Neuronal stem cell (in vitro differentiated cells): ENCODE measurements around the gene EMC10.

Source experiments
- DNase-seq: peaks from one replicate; pipeline ENCODE4 v3.0.0-alpha.2; 2013; ENCODE audit warnings: low spot score
- H2AFZ ChIP-seq: one replicate; pipeline ENCODE4 v1.6.1; 2013; ENCODE audit warnings: mild to moderate bottlenecking, low read length, inconsistent platforms
- H2AK5ac ChIP-seq: 2 replicates; pipeline ENCODE4 v1.6.1; 2013; ENCODE audit warnings: low read depth, mild to moderate bottlenecking, inconsistent platforms, low read length, moderate library complexity, mixed read lengths
- H2BK120ac ChIP-seq: 2 replicates; pipeline ENCODE4 v1.6.1; 2013; ENCODE audit warnings: low read depth, mild to moderate bottlenecking, inconsistent platforms, low read length, moderate library complexity, mixed read lengths
- H2BK12ac ChIP-seq: one replicate; pipeline ENCODE4 v1.6.1; 2013; ENCODE audit warnings: low read length, inconsistent platforms
- H2BK15ac ChIP-seq: 2 replicates; pipeline ENCODE4 v1.6.1; 2013; ENCODE audit warnings: mild to moderate bottlenecking, low read length, inconsistent platforms, mixed read lengths
- H2BK5ac ChIP-seq: one replicate; pipeline ENCODE4 v1.6.1; 2013; ENCODE audit warnings: inconsistent platforms, mild to moderate bottlenecking, low read length, moderate library complexity
- H3K14ac ChIP-seq: one replicate; pipeline ENCODE4 v1.6.1; 2013; ENCODE audit warnings: low read length, inconsistent platforms
- H3K18ac ChIP-seq: 2 replicates; pipeline ENCODE4 v1.6.1; 2013; ENCODE audit warnings: low read length, inconsistent platforms
- H3K23ac ChIP-seq: 2 replicates; pipeline ENCODE4 v1.6.1; 2013; ENCODE audit warnings: low read depth, mild to moderate bottlenecking, mixed read lengths, low read length, inconsistent platforms; ENCODE audit not compliant: poor library complexity
- H3K27ac ChIP-seq: replicated peaks from 3 replicates; pipeline ENCODE4 v1.5.1; 2013; ENCODE audit warnings: low read length, inconsistent platforms
- H3K27me3 ChIP-seq, 3 experiments: 2 replicates each; pipeline ENCODE4 v1.6.1; 2013; ENCODE audit warnings: low read length in 3 of 3, mild to moderate bottlenecking in 2 of 3, inconsistent platforms in 1 of 3, low read depth in 1 of 3, mixed read lengths in 1 of 3, moderate library complexity in 1 of 3; ENCODE audit not compliant: control insufficient read depth in 3 of 3, insufficient read depth in 3 of 3
- H3K36me3 ChIP-seq, 2 donors: replicated peaks in 1 of 2; 2 replicates each; pipeline ENCODE4 v1.6.1; 2013; ENCODE audit warnings: low read length in 2 of 2; ENCODE audit not compliant: control insufficient read depth in 2 of 2, insufficient read depth in 2 of 2
- H3K4ac ChIP-seq: 2 replicates; pipeline ENCODE4 v1.6.1; 2013; ENCODE audit warnings: inconsistent platforms, mild to moderate bottlenecking, low read length, moderate library complexity
- H3K4me1 ChIP-seq, 2 donors: 1 replicate in 1 of 2; 2 replicates in 1 of 2; pipeline ENCODE4 v1.6.1; 2013; ENCODE audit warnings: low read length in 2 of 2, low read depth in 1 of 2; ENCODE audit not compliant: control insufficient read depth in 2 of 2, insufficient read depth in 1 of 2
- H3K4me2 ChIP-seq: one replicate; pipeline ENCODE4 v1.6.1; 2013; ENCODE audit warnings: mild to moderate bottlenecking, low read length, inconsistent platforms; ENCODE audit not compliant: insufficient read depth, poor library complexity, severe bottlenecking
- H3K4me3 ChIP-seq, 2 donors: 2 replicates each; pipeline ENCODE4 v1.5.1; 2013; ENCODE audit warnings: low read length in 2 of 2, mild to moderate bottlenecking in 2 of 2, inconsistent platforms in 1 of 2, moderate library complexity in 1 of 2
- H3K79me1 ChIP-seq: one replicate; pipeline ENCODE4 v1.6.1; 2013; ENCODE audit warnings: low read depth, mild to moderate bottlenecking, inconsistent platforms, low read length, moderate library complexity
- H3K9ac ChIP-seq: one replicate; pipeline ENCODE4 v1.6.1; 2013; ENCODE audit warnings: mild to moderate bottlenecking, low read depth, low read length, inconsistent platforms; ENCODE audit not compliant: poor library complexity
- H3K9me3 ChIP-seq, 2 donors: replicated peaks in 1 of 2; 2 replicates each; pipeline versions ENCODE3 to v1.6.1; 2013; ENCODE audit warnings: low read length in 2 of 2, mild to moderate bottlenecking in 2 of 2, inconsistent platforms in 1 of 2, low read depth in 1 of 2, mixed read lengths in 1 of 2, moderate library complexity in 1 of 2; ENCODE audit not compliant: control insufficient read depth in 2 of 2, insufficient read depth in 1 of 2
- H4K8ac ChIP-seq: one replicate; pipeline ENCODE4 v1.6.1; 2013; ENCODE audit warnings: low read depth, mild to moderate bottlenecking, inconsistent platforms, low read length, moderate library complexity
- H4K91ac ChIP-seq: one replicate; pipeline ENCODE4 v1.6.1; 2013; ENCODE audit warnings: low read length, low read depth, mild to moderate bottlenecking, inconsistent platforms; ENCODE audit not compliant: poor library complexity
- WGBS, 2 donors: extraction: QIAGEN DNeasy Blood & Tissue Kit; methylation state at CpG; one replicate each; pipeline ENCODE4 v1.1.7; 2013; ENCODE audit warnings: missing lambda C conversion rate in 2 of 2, mixed read lengths in 1 of 2; ENCODE audit not compliant: insufficient read length in 2 of 2, insufficient replicate concordance in 1 of 2; ENCODE audit errors: extremely low coverage in 2 of 2; 5-methylcytosine and 5-hydroxymethylcytosine counted together

Gene EMC10

DNA sequence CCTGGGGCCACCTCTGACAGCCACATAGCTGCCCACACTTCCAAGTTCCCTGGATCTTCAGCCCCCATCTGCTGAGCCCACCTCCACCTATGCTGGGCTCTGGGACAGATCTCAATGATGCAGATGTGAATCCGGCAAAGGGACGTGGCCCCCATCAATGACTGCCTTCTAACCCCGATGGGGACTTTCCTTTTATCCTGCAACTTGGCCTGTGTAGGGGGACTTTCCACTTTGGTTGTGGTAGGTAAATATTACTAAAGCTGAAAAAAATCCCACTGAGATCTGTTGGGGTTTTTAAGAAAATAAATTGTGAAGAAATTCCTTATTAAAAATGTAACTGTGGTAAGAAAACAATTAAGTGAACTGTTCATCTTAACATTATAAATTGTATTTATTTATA is 58.2 kb downstream of the EMC10 start:
- Histone ChIP-seq H3K36me3 (peaks cover 23 to 69% of the 10 kb centered on the region in 2 donors), H3K4me1 (peaks cover 8 to 12% of the 10 kb centered on the region in 2 donors), H3K27ac (no peak overlapping the region), H3K23ac (no peak overlapping the region), H3K4me2 (no peak overlapping the region), H2BK15ac (no peak overlapping the region), H3K27me3 (peaks cover 0 to 1% (median 0%) of the 10 kb centered on the region in 3 experiments), H2BK5ac (no peak overlapping the region), H3K4me3 (no peak overlapping the region), H3K9me3 (peaks cover 13 to 21% of the 10 kb centered on the region in 2 donors), H2AFZ (no peak overlapping the region), H4K91ac (no peak overlapping the region), H3K18ac (no peak overlapping the region), H3K14ac (no peak overlapping the region), H4K8ac (no peak overlapping the region), H3K9ac (no peak overlapping the region), H2BK12ac (no peak overlapping the region), H3K79me1 (peaks cover 22% of the 10 kb centered on the region), H3K4ac (no peak overlapping the region), H2BK120ac (no peak overlapping the region), H2AK5ac (no peak overlapping the region)
- WGBS, 2 donors = no CpG with 5 or more reads among the region's 3 CpGs
- DNase-seq = no peak

GRCh38 chr19:50535672-50536187 is 59.4 kb downstream of the EMC10 start:
- Histone ChIP-seq H2BK12ac (no peak overlapping the region), H3K18ac (peak overlapping the region; percentile 36), H3K23ac (no peak overlapping the region), H2BK5ac (no peak overlapping the region), H3K9ac (no peak overlapping the region), H3K4ac (no peak overlapping the region), H2BK15ac (no peak overlapping the region), H3K79me1 (peaks cover 22% of the 10 kb centered on the region), H3K36me3 (peaks cover 23 to 73% of the 10 kb centered on the region in 2 donors), H2AFZ (no peak overlapping the region), H3K4me1 (peaks cover 8 to 12% of the 10 kb centered on the region in 2 donors), H4K91ac (no peak overlapping the region), H3K27me3 (peaks cover 0 to 1% (median 0%) of the 10 kb centered on the region in 3 experiments), H3K14ac (no peak overlapping the region), H3K4me2 (no peak overlapping the region), H2AK5ac (no peak overlapping the region), H3K27ac (no peak overlapping the region), H2BK120ac (no peak overlapping the region), H3K4me3 (no peak overlapping the region), H3K9me3 (peaks cover 13 to 21% of the 10 kb centered on the region in 2 donors), H4K8ac (no peak overlapping the region)
- WGBS, 2 donors = no CpG with 5 or more reads among the region's 11 CpGs
- no peak for DNase-seq

GRCh38 chr19:50536662-50537305 is 60.5 kb downstream of the EMC10 start:
- Histone ChIP-seq H3K4me3 (no peak overlapping the region), H3K9me3 (peaks cover 13 to 21% of the 10 kb centered on the region in 2 donors), H3K79me1 (peaks cover 22% of the 10 kb centered on the region), H2AK5ac (no peak overlapping the region), H3K36me3 (peaks cover 23 to 69% of the 10 kb centered on the region in 2 donors), H3K14ac (no peak overlapping the region), H3K18ac (no peak overlapping the region), H4K91ac (no peak overlapping the region), H3K4me1 (peaks cover under 1 to 3% of the 10 kb centered on the region in 2 donors), H3K23ac (no peak overlapping the region), H2AFZ (no peak overlapping the region), H3K27ac (no peak overlapping the region), H2BK15ac (no peak overlapping the region), H3K4ac (no peak overlapping the region), H2BK120ac (no peak overlapping the region), H2BK5ac (no peak overlapping the region), H2BK12ac (no peak overlapping the region), H3K9ac (peak overlapping the region; percentile 40), H4K8ac (no peak overlapping the region), H3K4me2 (no peak overlapping the region), H3K27me3 (peaks cover 0 to 1% (median 0%) of the 10 kb centered on the region in 3 experiments)
- no CpG with 5 or more reads among the region's 16 CpGs for WGBS, 2 donors
- DNase-seq = no peak

DNA sequence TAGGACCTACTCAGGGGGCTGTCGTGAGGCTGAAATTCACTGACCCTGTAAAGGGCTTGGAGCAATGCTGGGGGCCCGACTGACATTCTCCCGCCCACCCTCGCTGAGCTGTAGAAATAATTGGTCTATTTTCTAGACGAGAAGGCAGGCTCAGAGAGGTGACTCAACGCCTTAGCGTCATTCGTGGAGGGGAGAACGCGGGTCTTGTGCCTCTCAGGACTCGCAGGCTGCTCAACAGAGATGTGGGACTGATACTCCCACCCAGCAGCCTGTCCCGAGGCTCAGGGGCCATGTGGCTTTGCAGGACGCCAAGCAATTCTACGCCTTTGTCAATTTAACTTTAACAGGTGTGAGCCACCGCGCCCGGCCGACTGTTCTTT is 61.0 kb downstream of the EMC10 start:
- Histone ChIP-seq H3K79me1 (peaks cover 24% of the 10 kb centered on the region), H2BK5ac (no peak overlapping the region), H3K36me3 (peaks cover 26 to 74% of the 10 kb centered on the region in 2 donors), H3K4ac (no peak overlapping the region), H3K4me2 (no peak overlapping the region), H2AFZ (no peak overlapping the region), H2BK12ac (no peak overlapping the region), H4K8ac (no peak overlapping the region), H3K27me3 (peaks cover 0 to 1% (median 0%) of the 10 kb centered on the region in 3 experiments), H3K9me3 (peaks cover 11 to 21% of the 10 kb centered on the region in 2 donors), H4K91ac (no peak overlapping the region), H3K4me1 (peaks cover 0 to under 1% of the 10 kb centered on the region in 2 donors), H3K14ac (no peak overlapping the region), H3K18ac (no peak overlapping the region), H2AK5ac (no peak overlapping the region), H3K27ac (no peak overlapping the region), H2BK120ac (no peak overlapping the region), H3K23ac (no peak overlapping the region), H3K4me3 (no peak overlapping the region), H2BK15ac (no peak overlapping the region), H3K9ac (peak overlapping the region; percentile 33)
- DNase-seq = no peak
- no CpG with 5 or more reads among the region's 18 CpGs for WGBS, 2 donors
